HG03103 (cell line): Measurements from ENCODE around the gene FMO5.
"Not testable (repeated sequence)": the region's sequence is repeated elsewhere in the genome, so short reads cannot be mapped to it uniquely, and the experiment has no call there.

ENCODE experiments used
- ATAC-seq: cut with Tn5 transposase; IDR thresholded peaks from one replicate; pipeline ENCODE4 v1.9.1; 2021; ENCODE audit warnings: low read depth; ENCODE audit not compliant: unreplicated experiment

FMO5 gene

GRCh38 chr1:147240131-147240721 lies 15.1 kb upstream of the FMO5 start:
- not testable (repeated sequence) for ATAC-seq

- no peak for ATAC-seq
Observed at GRCh38 chr1:147238925-147239820, 14.0 kb upstream of the FMO5 start.

GRCh38 chr1:147238053-147238902 lies 13.1 kb upstream of the FMO5 start:
- ATAC-seq, result no peak

- ATAC-seq, result no peak
Observed at GRCh38 chr1:147236959-147237791, 12.0 kb upstream of the FMO5 start.

DNA sequence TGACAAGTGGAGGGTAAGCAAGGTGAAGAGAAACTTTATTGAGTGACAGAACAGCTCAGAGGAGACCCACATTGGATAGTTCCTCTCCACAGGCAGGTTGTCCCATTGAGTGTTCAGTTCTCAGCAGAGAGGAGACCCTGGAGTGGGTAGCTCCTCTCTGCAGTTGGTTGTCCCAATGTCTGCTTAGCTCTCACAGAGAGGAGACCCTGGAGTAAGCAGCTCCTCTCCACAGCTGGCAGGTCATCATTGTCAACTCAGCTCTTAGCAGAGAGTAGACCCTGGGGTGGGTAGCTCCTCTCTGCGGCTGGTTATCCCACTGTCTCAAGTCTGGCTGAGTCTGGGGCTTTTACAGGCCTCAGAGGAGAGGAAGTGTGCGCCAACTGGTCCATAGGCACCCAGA lies 11.3 kb upstream of the FMO5 start:
- no peak for ATAC-seq

- ATAC-seq, result no peak
Observed at GRCh38 chr1:147235822-147236221, 10.7 kb upstream of the FMO5 start.

DNA sequence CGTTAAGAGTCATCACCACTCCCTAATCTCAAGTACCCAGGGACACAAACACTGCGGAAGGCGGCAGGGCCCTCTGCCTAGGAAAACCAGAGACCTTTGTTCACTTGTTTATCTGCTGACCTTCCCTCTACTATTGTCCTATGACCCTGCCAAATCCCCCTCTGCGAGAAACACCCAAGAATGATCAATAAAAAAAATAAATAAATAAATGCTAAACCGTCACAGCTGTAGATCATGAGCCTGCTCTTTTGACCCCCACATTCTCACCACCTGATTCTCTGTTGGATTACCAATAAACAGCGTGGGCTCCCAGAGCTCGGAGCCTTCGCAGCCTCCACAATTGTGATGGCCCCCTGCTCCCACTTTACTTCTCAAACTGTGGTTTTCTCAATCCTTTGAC lies 8.8 kb upstream of the FMO5 start:
- ATAC-seq, result not testable (repeated sequence)

- ATAC-seq, result not testable (repeated sequence)
Observed at GRCh38 chr1:147231032-147231431, 5.9 kb upstream of the FMO5 start.

DNA sequence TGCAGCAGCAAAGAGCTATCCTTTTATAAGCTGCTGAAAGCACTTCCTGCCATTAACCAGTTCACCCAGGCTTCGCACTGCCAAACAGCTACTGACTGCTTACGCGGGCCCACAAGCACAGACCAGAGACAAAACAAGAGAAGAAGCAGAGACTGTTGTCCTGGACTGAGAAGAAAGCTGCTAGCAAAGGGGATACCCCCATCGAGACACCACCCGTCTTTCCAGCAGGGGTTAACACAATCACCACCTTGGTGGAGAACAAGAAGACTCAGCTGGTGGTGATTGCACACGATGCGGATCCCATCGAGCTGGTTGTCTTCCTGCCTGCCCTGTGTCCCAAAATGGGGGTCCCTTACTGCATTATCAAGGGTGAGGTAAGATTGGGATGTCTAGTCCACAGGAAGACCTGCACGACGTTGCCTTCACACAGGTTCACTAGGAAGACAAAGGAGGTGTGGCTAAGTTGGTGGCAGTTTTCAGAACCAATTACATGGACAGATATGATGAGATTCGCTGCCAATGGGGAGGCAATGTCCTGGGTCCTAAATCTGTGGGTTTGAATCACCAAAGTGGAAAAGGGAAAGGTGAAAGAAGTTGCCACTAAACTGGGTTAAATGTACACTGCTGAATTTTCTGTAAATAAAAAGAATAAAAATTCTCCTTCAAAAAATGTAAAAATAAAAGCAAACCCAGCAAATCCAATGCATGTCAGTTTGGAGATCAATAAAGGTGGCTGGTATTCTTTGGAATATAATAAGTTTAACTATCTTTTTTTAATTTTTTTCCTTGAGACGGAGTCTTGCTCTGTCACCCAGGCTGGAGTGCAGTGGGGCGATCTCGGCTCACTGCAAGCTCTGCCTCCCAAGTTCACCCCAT lies 1.2 kb downstream of the FMO5 start:
- no peak for ATAC-seq

DNA sequence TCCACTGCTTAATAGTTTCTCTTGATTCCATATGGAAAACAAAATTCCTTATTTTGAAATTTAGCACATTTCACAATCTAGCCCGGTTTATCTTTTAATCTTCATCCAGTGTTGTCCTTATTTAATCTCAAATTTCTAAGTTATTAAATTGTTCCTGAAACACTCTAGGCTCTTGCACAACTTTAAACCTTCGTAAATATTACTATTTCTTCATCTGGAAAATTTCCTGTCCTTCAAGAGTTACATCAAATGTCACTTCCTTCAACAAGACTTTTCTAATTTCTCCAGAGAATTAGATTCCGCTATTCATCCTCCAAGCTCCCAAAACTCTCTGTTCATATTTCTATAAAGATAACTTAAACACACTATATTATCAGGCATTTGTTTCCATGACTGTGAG lies 6.5 kb downstream of the FMO5 start:
- ATAC-seq, result no peak

DNA sequence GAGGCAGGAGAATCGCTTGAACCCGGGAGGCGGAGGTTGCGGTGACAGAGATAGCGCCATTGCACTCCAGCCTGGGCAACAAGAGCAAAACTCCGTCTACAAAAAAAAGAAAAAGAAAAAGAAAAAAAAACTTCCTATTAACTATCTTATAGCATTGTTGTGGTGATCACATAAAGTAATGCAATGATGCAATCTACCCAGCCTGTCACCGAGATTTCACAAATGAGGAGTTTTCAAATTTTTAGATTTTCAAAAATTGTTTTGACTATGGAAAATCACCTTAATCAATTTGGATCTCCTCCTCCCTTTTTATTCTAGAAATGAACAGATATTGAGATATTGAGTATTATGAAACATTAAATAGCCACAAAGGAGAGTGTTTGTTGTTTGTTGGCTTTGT lies 8.0 kb downstream of the FMO5 start:
- no peak for ATAC-seq

DNA sequence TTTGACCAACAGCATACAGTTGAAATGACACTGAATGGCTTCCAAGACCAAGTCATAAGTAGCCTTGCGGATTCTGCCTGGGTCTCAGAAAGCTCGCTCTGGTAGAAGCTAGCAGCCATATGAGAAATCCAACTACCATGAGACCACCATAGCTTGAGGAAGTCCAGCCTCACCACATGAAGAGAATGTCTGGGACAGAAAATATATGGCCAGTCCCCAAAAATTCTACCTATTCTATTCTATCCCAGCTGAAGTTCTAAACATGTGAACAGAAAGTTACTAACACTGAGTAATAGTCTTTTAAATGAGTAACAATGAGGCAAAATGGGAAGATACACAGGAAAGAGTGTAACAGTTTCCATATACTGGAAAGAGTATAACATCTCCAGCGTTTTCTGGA lies 9.0 kb downstream of the FMO5 start:
- ATAC-seq, result no peak

DNA sequence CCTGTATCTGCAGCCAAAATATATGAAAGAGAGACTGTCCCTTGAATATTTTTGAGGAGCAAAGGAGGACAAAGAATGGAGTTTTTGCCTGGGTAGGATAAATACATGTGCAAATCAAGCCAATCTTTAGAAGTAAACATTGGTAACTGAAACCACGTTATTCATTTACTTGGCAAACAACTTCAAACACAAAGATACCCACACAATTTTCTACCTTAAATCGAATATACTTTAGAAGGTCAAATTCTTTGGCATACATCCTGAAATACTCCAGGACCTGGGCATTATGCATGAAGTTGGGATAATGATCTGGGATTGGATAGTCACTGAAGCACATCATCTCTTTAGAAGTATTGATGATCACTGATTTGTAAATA lies 9.6 kb downstream of the FMO5 start:
- no peak for ATAC-seq

DNA sequence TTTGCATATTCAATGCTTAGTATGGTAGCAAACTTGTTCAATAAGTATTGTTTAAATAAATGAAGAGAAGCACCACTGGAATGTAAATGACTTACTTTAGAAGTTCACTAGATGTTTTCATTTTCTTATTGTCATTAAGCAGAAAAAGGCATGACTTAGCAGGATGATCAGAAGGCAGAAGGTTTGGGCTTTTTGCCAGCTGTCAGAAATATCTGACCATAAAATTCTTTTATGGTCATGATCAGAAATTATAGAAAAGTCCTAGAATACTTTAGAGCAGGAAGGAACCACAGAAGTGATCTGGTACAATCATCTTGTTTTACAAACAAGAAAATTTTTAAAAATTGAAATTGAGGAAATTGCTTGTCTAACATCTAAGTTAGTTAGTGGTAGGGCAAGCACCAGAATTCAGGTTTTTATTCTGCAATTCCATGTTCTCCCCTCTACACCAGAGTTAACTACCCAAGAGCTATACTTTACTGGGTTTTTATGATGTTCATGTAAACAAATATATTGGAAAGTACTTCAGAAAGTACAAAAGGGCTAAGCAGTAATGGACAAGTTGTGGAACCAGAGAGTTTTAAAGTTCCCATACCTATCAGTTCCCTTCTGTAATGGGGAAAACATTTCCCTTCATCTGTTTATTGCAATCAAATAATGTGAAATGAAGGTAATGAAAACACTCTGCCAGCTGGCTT lies 10.1 kb downstream of the FMO5 start:
- ATAC-seq, result no peak

DNA sequence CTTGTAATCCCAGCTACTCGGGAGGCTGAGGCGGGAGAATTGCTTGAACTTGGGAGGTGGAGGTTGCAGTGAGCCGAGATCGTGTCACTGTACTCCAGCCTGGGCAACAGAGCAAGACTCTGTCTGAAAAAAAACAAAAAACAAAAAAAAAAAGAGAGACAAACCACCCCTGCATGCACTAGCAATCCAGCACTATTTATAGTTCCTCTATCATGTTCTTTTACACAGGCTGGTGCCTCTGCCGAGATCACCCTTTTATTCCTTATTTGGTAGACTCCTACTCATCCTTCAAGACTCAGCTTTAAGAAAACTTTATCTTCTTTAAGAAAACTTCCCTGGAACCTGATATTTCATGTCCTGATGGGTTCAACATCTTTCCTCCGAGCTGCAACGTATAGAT lies 10.8 kb downstream of the FMO5 start:
- ATAC-seq, result no peak

DNA sequence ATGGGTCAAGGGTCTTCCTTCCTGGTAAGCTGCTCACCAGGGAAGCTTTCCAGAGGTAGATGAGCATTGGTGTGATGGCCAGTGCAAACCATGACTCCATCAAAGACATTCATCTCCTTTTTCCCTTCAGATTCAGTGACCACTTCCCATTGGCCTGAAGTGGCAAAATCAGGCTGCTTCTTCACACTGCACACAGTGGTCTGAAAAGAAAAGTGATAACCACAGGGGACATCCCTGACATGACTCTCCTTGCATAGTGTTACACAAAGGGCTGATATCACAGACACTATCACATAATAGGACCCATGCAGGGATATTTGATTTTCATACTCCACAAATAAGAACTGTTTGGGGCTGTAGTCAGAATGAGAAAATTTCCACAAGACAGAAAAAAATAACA lies 11.9 kb downstream of the FMO5 start:
- ATAC-seq, result no peak

DNA sequence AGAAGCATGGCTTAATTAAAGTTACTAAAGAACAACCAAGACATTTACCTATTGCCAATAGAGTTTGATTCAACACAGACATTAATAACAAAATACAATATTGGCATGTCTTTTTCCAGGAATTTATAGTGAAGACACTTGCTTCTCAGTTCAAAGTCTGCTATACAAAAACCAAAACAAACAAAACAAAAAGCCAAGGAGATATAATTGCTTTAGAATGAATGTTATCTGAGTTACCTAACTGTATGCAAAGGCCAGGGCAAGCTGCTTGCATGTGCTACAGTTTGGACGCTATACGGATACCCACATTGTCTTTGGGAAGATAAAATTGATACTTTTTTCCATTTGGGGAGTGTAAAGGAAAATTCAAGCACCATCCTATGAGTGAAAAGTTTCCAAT lies 13.6 kb downstream of the FMO5 start:
- ATAC-seq, result no peak

GRCh38 chr1:147210987-147211386 lies 14.2 kb downstream of the FMO5 start:
- no peak for ATAC-seq
